ENCODE data around the gene SCGB1A1. TPM values are rescaled to one million over a fixed set of nuclear protein-coding genes. Genes with fewer than 3 reads are reported as not detected.

Gene SCGB1A1
- total and polyA plus RNA-seq, 4 donors, result not detected

GRCh38 chr11:62466444-62466843 is 47.6 kb downstream of the SCGB1A1 start:
- no peak for DNase-seq (ENCODE audit: low spot score)
- Histone ChIP-seq H3K27me3 (ENCODE audit: control insufficient read depth in 4 of 4, insufficient read depth in 4 of 4, low read length in 3 of 4) (no peaks in the 10 kb centered on the region), H3K9ac (ENCODE audit: low read depth in 1 of 2, low read length in 2 of 2) (no peak overlapping the region), H3K27ac (ENCODE audit: low read depth in 1 of 2, low read length in 2 of 2) (no peak overlapping the region), H3K36me3 (ENCODE audit: control insufficient read depth in 4 of 4, insufficient read depth in 3 of 4, low read depth in 1 of 4, low read length in 3 of 4) (no peaks in the 10 kb centered on the region), H3K9me3 (ENCODE audit: control insufficient read depth in 4 of 4, low read length in 3 of 4) (no peaks in the 10 kb centered on the region), H3K4me1 (ENCODE audit: control insufficient read depth in 4 of 4, insufficient read depth in 4 of 4, low read length in 3 of 4) (peaks cover 0 to 5% (median 3%) of the 10 kb centered on the region in 4 donors), H3K4me3 (ENCODE audit: low read depth in 1 of 3, low read length in 3 of 3) (no peak overlapping the region)
- 94% methylated on average over 2 of the region's 2 CpGs for WGBS
- TF ChIP-seq RAD21 (IDR thresholded peaks at IDR 0.05) (no peak), ZBTB33 (IDR thresholded peaks at IDR 0.05) (no peak), TAF1 (conservative IDR thresholded peaks at IDR 0.05) (no peak), FOXA2 (IDR thresholded peaks at IDR 0.05) (no peak), NR2F2 (IDR thresholded peaks at IDR 0.05) (no peak), HNF4G (IDR thresholded peaks at IDR 0.05) (no peak), CTCF (IDR thresholded peaks at IDR 0.05; ENCODE audit: low read depth, low read length, missing input control) (no peak), SP1 (IDR thresholded peaks at IDR 0.05) (no peak), ATF3 (IDR thresholded peaks at IDR 0.05) (no peak), RXRA (IDR thresholded peaks at IDR 0.05) (no peak), MAX (IDR thresholded peaks at IDR 0.05) (no peak), JUND (IDR thresholded peaks at IDR 0.05) (no peak), HNF4A (conservative IDR thresholded peaks at IDR 0.05) (no peak), EGR1 (IDR thresholded peaks at IDR 0.05; ENCODE audit: low read depth in 2 of 2) (no peak), YY1 (IDR thresholded peaks at IDR 0.05) (no peak)

- Histone ChIP-seq H3K9ac (ENCODE audit: low read depth in 1 of 2, low read length in 2 of 2) (no peak overlapping the region), H3K27ac (ENCODE audit: low read depth in 1 of 2, low read length in 2 of 2) (no peak overlapping the region), H3K9me3 (ENCODE audit: control insufficient read depth in 4 of 4, low read length in 3 of 4) (no peaks in the 10 kb centered on the region), H3K4me3 (ENCODE audit: low read depth in 1 of 3, low read length in 3 of 3) (no peak overlapping the region), H3K27me3 (ENCODE audit: control insufficient read depth in 4 of 4, insufficient read depth in 4 of 4, low read length in 3 of 4) (no peaks in the 10 kb centered on the region), H3K36me3 (ENCODE audit: control insufficient read depth in 4 of 4, insufficient read depth in 3 of 4, low read depth in 1 of 4, low read length in 3 of 4) (no peaks in the 10 kb centered on the region), H3K4me1 (ENCODE audit: control insufficient read depth in 4 of 4, insufficient read depth in 4 of 4, low read length in 3 of 4) (peaks cover 0 to 5% (median 3%) of the 10 kb centered on the region in 4 donors)
- DNase-seq (ENCODE audit: low spot score), result no peak
- TF ChIP-seq NR2F2 (IDR thresholded peaks at IDR 0.05) (no peak), GABPA (IDR thresholded peaks at IDR 0.05 in 1 of 2, conservative IDR thresholded peaks at IDR 0.05 in 1 of 2) (no peak), SP1 (IDR thresholded peaks at IDR 0.05) (no peak), HNF4A (conservative IDR thresholded peaks at IDR 0.05) (no peak), JUND (IDR thresholded peaks at IDR 0.05) (no peak), EGR1 (IDR thresholded peaks at IDR 0.05; ENCODE audit: low read depth in 2 of 2) (no peak), HNF4G (IDR thresholded peaks at IDR 0.05) (no peak), FOXA1 (IDR thresholded peaks at IDR 0.05) (no peak), RAD21 (IDR thresholded peaks at IDR 0.05) (no peak), ATF3 (IDR thresholded peaks at IDR 0.05) (no peak), REST (IDR thresholded peaks at IDR 0.05) (no peak), ZBTB33 (IDR thresholded peaks at IDR 0.05) (no peak), MAX (IDR thresholded peaks at IDR 0.05) (no peak), RXRA (IDR thresholded peaks at IDR 0.05) (no peak), FOXA2 (IDR thresholded peaks at IDR 0.05) (no peak), YY1 (IDR thresholded peaks at IDR 0.05) (no peak), CTCF (IDR thresholded peaks at IDR 0.05; ENCODE audit: low read depth, low read length, missing input control) (no peak), TAF1 (conservative IDR thresholded peaks at IDR 0.05) (no peak)
- 75% methylated on average over 2 of the region's 2 CpGs for WGBS
Measured at GRCh38 chr11:62468577-62468976, 49.7 kb downstream of the SCGB1A1 start.

Data from liver (tissue), 9 donors.